ENCODE measurements around the gene LDB2. TPM values are rescaled to one million over a fixed set of nuclear protein-coding genes. Genes with fewer than 3 reads are reported as not detected.

LDB2 gene
- total and polyA plus RNA-seq, 3 experiments from 2014 or later = not detected

DNA sequence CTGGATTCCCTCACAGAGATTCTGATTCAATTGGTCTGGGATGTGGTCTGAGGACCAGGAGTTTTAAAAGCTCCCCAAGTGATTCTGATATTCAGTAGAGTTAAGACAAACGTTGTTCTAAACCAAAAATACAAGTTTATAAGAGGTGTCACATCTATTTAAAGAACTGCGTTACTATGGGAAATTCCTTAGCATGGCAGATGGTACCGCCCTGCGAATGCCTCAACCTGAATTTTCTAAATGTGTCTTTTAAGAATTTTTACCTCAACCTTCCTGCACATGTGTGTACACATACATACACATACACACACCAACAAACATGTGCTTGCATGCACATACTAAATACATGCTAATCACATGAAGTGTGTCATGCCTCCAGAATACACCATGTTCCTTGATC is 343.3 kb downstream of the LDB2 start:
- H3K4me3 Mint-ChIP-seq = no peak overlapping the region
- no peaks in the 10 kb centered on the region for H3K4me1 Mint-ChIP-seq
- H3K27ac Mint-ChIP-seq = no peak overlapping the region
- no peak for DNase-seq
- no peaks in the 10 kb centered on the region for H3K4me1 ChIP-seq (ENCODE audit: insufficient read depth, low read length)
- no peaks in the 10 kb centered on the region for H3K27me3 Mint-ChIP-seq
- no peaks in the 10 kb centered on the region for H3K27me3 ChIP-seq (ENCODE audit: insufficient read depth, low read length, poor library complexity, severe bottlenecking)
- H3K9me3 ChIP-seq (ENCODE audit: low read length) = no peaks in the 10 kb centered on the region
- CTCF ChIA-PET = no interaction called here
- H3K9me3 Mint-ChIP-seq = peaks cover 0 to 6% (median 5%) of the 10 kb centered on the region in 5 donors
- no peak overlapping the region for H3K27ac ChIP-seq (ENCODE audit: low read depth, low read length)
- no peak overlapping the region for H3K4me3 ChIP-seq (ENCODE audit: low read length)
- no peaks in the 10 kb centered on the region for H3K36me3 ChIP-seq (ENCODE audit: insufficient read depth, low read length)
- peaks cover 0 to 7% (median 0%) of the 10 kb centered on the region in 3 donors for H3K36me3 Mint-ChIP-seq
- POLR2A ChIA-PET = no interaction called here

DNA sequence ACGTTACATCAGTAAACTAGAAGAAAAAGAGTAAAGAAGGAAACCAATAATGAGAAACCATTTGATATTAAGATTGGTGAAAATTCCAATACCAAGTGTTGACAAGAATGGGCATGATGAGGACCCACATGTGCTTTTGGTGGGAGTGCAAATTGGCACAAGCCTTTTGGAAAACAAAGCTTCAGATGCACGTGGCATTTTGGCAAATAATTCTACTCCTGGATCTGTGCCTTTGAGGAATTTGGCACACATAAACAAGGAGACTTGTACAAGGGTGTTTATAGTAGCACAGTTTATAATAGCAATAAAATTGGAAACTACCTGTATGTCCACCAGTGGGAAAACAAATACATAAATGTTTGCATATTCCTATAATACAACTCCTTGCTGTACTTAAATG is 347.9 kb downstream of the LDB2 start:
- H3K4me1 Mint-ChIP-seq = no peaks in the 10 kb centered on the region
- CTCF ChIA-PET = no interaction called here
- DNase-seq = no peak

DNA sequence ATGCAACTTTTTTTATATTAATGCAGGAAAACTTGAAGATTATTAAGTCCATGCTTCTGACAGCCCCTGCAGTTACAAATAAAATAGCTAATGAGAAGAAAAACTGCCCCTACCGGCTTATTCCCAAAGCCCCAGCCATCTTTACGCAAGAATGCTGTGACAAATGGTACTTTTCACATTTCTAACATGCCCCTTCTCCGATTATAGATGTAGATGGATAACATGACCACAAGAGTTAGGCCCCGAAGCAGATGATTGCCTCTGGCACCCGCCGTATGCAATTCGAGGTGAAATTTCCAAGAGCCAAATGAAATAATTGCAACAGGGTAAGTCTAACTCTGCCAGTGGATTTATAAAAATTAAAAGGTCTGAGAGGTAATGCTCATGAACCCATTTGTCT is 352.8 kb downstream of the LDB2 start:
- no peaks in the 10 kb centered on the region for H3K9me3 ChIP-seq (ENCODE audit: low read length)
- Mint-ChIP-seq H3K4me1 (no peaks in the 10 kb centered on the region), H3K36me3 (peaks cover 0 to 2% (median 0%) of the 10 kb centered on the region in 3 donors), H3K27me3 (peaks cover 0 to 2% of the 10 kb centered on the region in 2 donors), H3K27ac (no peak overlapping the region), H3K4me3 (no peak overlapping the region), H3K9me3 (peaks cover 0 to 10% (median 2%) of the 10 kb centered on the region in 5 donors)
- no peaks in the 10 kb centered on the region for H3K27me3 ChIP-seq (ENCODE audit: insufficient read depth, low read length, poor library complexity, severe bottlenecking)
- DNase-seq = no peak
- ChIA-PET POLR2A (no interaction called here), CTCF (no interaction called here)
- H3K36me3 ChIP-seq (ENCODE audit: insufficient read depth, low read length) = no peaks in the 10 kb centered on the region
- H3K4me1 ChIP-seq (ENCODE audit: insufficient read depth, low read length) = no peaks in the 10 kb centered on the region
- no peak overlapping the region for H3K4me3 ChIP-seq (ENCODE audit: low read length)
- H3K27ac ChIP-seq (ENCODE audit: low read depth, low read length) = no peak overlapping the region

More for the DNA sequence above, 347.9 kb downstream of the LDB2 start:
- POLR2A ChIA-PET = no interaction called here
- H3K27ac Mint-ChIP-seq = no peak overlapping the region
- no peaks in the 10 kb centered on the region for H3K4me1 ChIP-seq (ENCODE audit: insufficient read depth, low read length)
- no peak overlapping the region for H3K4me3 Mint-ChIP-seq
- no peak overlapping the region for H3K4me3 ChIP-seq (ENCODE audit: low read length)
- H3K36me3 Mint-ChIP-seq = peaks cover 0 to 3% (median 0%) of the 10 kb centered on the region in 3 donors
- no peak overlapping the region for H3K27ac ChIP-seq (ENCODE audit: low read depth, low read length)
- peaks cover 0 to 13% (median 0%) of the 10 kb centered on the region in 5 donors for H3K9me3 Mint-ChIP-seq
- no peaks in the 10 kb centered on the region for H3K9me3 ChIP-seq (ENCODE audit: low read length)
- H3K27me3 ChIP-seq (ENCODE audit: insufficient read depth, low read length, poor library complexity, severe bottlenecking) = no peaks in the 10 kb centered on the region
- H3K27me3 Mint-ChIP-seq = no peaks in the 10 kb centered on the region
- no peaks in the 10 kb centered on the region for H3K36me3 ChIP-seq (ENCODE audit: insufficient read depth, low read length)

DNA sequence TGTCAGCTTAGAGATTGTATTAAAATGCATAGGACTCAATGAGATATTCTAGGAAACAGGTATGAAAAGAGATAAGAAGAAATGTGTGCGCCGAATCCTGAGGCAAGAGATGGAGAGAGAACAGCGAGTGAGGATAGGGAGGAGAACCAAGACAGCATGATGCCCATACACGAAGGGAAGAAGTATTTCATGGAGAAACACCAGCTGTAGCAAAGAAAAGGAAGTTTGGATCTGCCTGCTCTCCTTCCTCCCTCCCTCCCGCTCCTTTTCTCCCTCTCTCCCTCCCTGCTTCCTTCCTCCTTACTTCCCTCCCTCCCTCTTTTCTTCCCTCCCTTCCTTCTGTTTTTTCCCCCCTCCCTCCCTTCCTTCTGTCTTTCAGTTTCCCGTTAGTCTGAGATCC is 353.6 kb downstream of the LDB2 start:
- Mint-ChIP-seq H3K27ac (peak overlapping the region in 1 of 8 donors; percentile 36), H3K36me3 (peaks cover 0 to 2% (median 0%) of the 10 kb centered on the region in 3 donors), H3K9me3 (peaks cover 0 to 10% (median 2%) of the 10 kb centered on the region in 5 donors), H3K4me1 (no peaks in the 10 kb centered on the region), H3K4me3 (no peak overlapping the region), H3K27me3 (peaks cover 0 to 2% of the 10 kb centered on the region in 2 donors)
- Histone ChIP-seq H3K27ac (ENCODE audit: low read depth, low read length) (no peak overlapping the region), H3K4me1 (ENCODE audit: insufficient read depth, low read length) (no peaks in the 10 kb centered on the region), H3K27me3 (ENCODE audit: insufficient read depth, low read length, poor library complexity, severe bottlenecking) (no peaks in the 10 kb centered on the region), H3K4me3 (ENCODE audit: low read length) (no peak overlapping the region), H3K9me3 (ENCODE audit: low read length) (no peaks in the 10 kb centered on the region), H3K36me3 (ENCODE audit: insufficient read depth, low read length) (no peaks in the 10 kb centered on the region)
- POLR2A ChIA-PET = no interaction called here
- CTCF ChIA-PET = no interaction called here
- no peak for DNase-seq

DNA sequence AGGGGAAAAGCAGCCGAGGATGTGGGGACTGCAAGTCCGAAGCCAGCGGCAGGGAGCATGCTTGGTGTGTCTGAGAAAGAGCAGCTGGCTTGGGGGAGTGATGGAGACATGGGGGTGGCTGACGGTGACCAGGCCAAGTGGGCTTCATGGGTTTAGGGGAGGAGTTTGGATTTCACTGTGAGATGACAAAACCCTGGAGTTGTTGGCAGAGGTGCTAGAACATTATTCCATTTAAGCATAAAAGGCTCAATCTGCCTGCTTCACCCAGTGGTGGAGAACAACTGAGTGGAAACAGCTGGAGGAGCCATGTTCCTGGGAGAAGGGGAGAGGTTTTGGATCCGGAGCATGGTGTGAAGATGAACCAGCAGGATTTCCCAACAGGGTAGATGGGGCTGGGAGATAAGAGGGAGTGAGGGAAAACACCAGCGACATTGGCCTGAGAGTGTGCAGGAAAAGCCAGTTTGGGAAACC is 354.2 kb downstream of the LDB2 start:
- Histone ChIP-seq H3K36me3 (ENCODE audit: insufficient read depth, low read length) (no peaks in the 10 kb centered on the region), H3K9me3 (ENCODE audit: low read length) (no peaks in the 10 kb centered on the region), H3K27me3 (ENCODE audit: insufficient read depth, low read length, poor library complexity, severe bottlenecking) (no peaks in the 10 kb centered on the region), H3K4me3 (ENCODE audit: low read length) (no peak overlapping the region), H3K27ac (ENCODE audit: low read depth, low read length) (no peak overlapping the region), H3K4me1 (ENCODE audit: insufficient read depth, low read length) (no peaks in the 10 kb centered on the region)
- H3K9me3 Mint-ChIP-seq = peaks cover 0 to 10% (median 2%) of the 10 kb centered on the region in 5 donors
- H3K27me3 Mint-ChIP-seq = peaks cover 0 to 4% of the 10 kb centered on the region in 2 donors
- CTCF ChIA-PET = no interaction called here
- H3K4me1 Mint-ChIP-seq = no peaks in the 10 kb centered on the region
- POLR2A ChIA-PET = no interaction called here
- no peak overlapping the region for H3K4me3 Mint-ChIP-seq
- no peak for DNase-seq
- no peak overlapping the region for H3K27ac Mint-ChIP-seq
- peaks cover 0 to 2% (median 0%) of the 10 kb centered on the region in 3 donors for H3K36me3 Mint-ChIP-seq

DNA sequence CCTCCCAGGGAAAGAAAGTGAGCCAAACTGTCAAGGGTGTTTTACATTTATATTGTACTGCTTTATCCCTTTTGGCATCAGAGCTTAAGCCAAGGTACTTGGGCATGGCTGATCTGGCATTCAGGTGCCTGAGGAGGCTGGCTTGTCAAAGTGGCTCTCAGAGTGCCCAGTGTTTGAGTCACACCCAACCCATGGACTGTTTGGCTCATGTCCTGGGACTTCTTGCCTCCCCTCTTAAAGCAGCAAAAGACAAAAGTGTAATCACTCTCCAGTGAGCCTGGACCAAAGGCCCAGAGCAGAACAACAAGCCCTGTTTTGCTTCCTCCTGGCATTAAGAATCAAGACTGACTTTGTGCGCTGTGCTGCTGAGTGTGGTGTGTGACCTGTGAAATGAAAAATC is 360.5 kb downstream of the LDB2 start:
- Mint-ChIP-seq H3K4me3 (no peak overlapping the region), H3K36me3 (peaks cover 0 to 2% (median 0%) of the 10 kb centered on the region in 3 donors), H3K9me3 (peaks cover 0 to 6% (median 2%) of the 10 kb centered on the region in 5 donors), H3K27ac (no peak overlapping the region), H3K27me3 (peaks cover 0 to 2% of the 10 kb centered on the region in 2 donors), H3K4me1 (no peaks in the 10 kb centered on the region)
- no peaks in the 10 kb centered on the region for H3K36me3 ChIP-seq (ENCODE audit: insufficient read depth, low read length)
- no peaks in the 10 kb centered on the region for H3K9me3 ChIP-seq (ENCODE audit: low read length)
- no peak overlapping the region for H3K4me3 ChIP-seq (ENCODE audit: low read length)
- H3K27ac ChIP-seq (ENCODE audit: low read depth, low read length) = no peak overlapping the region
- H3K27me3 ChIP-seq (ENCODE audit: insufficient read depth, low read length, poor library complexity, severe bottlenecking) = no peaks in the 10 kb centered on the region
- DNase-seq = no peak
- no peaks in the 10 kb centered on the region for H3K4me1 ChIP-seq (ENCODE audit: insufficient read depth, low read length)
- ChIA-PET POLR2A (no interaction called here), CTCF (no interaction called here)

DNA sequence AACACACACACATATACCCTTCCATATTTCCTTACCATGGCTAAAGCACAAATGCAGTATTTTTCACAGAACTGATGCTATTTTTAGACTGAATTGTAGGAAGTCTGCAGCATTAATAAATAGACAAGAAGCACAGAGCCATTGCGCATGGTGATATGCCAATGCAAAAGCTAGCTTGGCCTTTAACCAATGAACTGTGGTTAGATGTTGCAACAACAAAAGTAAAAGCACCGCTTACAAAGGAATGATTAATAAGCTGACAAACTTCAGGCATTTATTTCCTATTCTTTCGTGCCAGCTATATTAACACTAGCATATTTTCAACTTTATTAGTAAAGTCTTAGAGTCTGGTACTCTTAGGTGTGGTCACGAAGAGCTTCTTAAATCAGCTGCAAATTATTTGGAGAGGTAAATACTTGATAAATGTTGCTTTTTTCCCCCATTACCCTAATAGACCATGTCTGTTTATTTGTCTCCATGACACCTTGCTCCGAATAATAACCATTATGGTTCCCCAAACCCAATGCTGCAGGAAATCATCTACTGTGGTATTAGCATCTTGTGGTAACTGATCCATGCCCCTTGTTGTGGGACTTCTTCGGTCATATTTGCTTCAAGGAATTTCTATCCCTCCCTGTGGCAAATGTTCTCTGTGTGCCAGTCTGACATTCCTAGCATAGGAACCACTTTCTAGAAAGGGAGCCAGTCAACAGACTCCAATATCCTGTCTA is 366.0 kb downstream of the LDB2 start:
- DNase-seq = no peak
- ChIA-PET POLR2A (no interaction called here), CTCF (no interaction called here)
- Mint-ChIP-seq H3K27me3 (no peaks in the 10 kb centered on the region), H3K9me3 (no peaks in the 10 kb centered on the region), H3K36me3 (no peaks in the 10 kb centered on the region), H3K4me3 (no peak overlapping the region), H3K27ac (no peak overlapping the region), H3K4me1 (no peaks in the 10 kb centered on the region)
- Histone ChIP-seq H3K27me3 (ENCODE audit: insufficient read depth, low read length, poor library complexity, severe bottlenecking) (no peaks in the 10 kb centered on the region), H3K27ac (ENCODE audit: low read depth, low read length) (no peak overlapping the region), H3K9me3 (ENCODE audit: low read length) (no peaks in the 10 kb centered on the region), H3K4me3 (ENCODE audit: low read length) (no peak overlapping the region), H3K4me1 (ENCODE audit: insufficient read depth, low read length) (no peaks in the 10 kb centered on the region), H3K36me3 (ENCODE audit: insufficient read depth, low read length) (no peaks in the 10 kb centered on the region)

DNA sequence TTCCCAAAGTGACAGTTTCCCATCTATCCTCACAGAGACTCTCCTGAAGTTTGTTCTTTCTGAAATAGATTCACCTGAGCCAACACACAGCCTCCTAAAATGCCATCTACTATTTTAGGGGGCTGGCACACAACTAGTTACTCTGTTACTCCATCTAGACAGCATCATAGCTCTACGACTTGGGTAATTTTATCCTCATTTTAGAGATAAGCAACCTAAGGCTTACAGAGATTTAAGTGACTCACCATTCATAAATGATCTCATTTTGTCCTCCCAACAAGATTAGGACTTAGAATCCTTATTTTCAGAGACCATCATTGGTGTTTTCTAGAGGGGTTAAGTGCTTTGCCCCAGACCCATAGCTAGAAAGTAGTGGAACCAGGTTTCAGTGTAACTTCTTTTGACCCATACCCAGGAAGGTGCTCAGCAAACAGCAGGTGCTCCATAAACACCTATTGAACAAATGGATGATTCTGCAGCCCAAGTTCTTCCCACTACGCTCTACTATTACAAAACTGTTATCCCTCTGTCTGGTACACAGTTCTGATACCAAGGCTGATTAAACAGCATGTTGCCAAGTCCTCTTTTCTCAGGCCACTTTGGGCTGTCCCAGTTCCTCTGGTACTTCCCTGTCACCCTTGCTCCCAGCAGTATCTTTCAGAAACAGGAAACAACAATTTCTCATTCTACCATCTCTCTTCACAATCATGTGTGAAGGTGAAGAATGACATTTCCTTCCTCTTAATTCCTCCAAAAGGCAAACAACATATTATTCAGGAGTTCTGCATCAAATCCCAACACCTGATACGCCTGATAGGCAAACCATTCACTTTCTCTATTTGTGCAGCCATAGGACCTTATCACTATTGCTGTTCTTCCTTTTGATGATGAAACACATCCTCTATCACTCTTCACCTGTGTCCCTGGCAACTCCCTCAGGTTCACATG is 367.5 kb downstream of the LDB2 start:
- CTCF ChIA-PET = interaction anchor here (0.6 kb wide), 1 partner anchor 910 kb away, joined by 3 read pairs; no protein-coding TSS in a partner anchor
- Mint-ChIP-seq H3K36me3 (no peaks in the 10 kb centered on the region), H3K27me3 (no peaks in the 10 kb centered on the region), H3K4me3 (no peak overlapping the region), H3K27ac (no peak overlapping the region), H3K9me3 (no peaks in the 10 kb centered on the region), H3K4me1 (no peaks in the 10 kb centered on the region)
- DNase-seq = no peak
- H3K27me3 ChIP-seq (ENCODE audit: insufficient read depth, low read length, poor library complexity, severe bottlenecking) = no peaks in the 10 kb centered on the region
- no peaks in the 10 kb centered on the region for H3K9me3 ChIP-seq (ENCODE audit: low read length)
- no peak overlapping the region for H3K27ac ChIP-seq (ENCODE audit: low read depth, low read length)
- H3K4me3 ChIP-seq (ENCODE audit: low read length) = no peak overlapping the region
- POLR2A ChIA-PET = no interaction called here
- H3K4me1 ChIP-seq (ENCODE audit: insufficient read depth, low read length) = no peaks in the 10 kb centered on the region
- no peaks in the 10 kb centered on the region for H3K36me3 ChIP-seq (ENCODE audit: insufficient read depth, low read length)

Data from CD8-positive, alpha-beta memory T cell (primary cell).